ENCODE measurements around the gene YARS2.

Gene YARS2

DNA sequence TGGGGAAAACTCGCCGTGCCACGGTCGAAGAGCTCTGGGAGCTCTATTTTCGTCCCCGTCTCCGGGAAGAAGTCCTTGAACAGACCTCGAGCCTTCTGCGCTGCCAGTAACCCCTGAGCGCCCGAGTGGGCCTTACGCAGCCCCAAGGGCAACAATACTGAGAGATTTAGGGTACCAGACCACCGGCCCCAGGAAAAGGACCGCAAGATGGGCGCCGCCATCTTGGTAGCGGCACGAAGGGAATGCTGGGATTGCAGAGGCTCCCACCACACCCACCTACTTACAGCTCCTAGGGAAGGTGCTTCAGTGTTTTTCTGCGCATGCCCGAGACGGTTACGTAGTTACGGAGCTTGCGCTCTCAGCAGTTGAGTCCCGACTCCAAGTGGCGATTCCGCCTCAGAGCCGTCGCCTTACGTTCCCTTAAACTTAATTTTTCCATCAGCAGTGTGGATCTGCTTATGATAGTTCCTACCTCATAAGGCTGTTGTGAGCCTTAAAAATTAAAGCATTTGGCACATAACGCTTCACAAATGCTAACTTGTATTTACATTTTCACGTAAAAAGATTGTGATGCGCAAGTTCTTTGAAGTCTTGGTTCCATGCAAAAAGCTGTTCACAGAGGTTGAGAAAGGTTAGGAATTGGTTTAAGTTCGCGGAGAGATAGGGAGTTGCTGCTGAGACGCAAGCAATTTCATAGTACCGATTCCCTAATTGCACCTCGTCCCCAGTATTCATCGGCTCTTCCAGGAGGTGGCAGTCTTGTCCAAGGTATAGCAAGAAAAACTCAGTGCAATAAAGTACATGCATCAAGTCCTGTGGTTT, at the start of gene YARS2:
Gene YARS2, minus strand, starts transcription at position 244 of the 822 bp plus-strand sequence. Its CDS starts 23 bp downstream, at position 221.
- DNase-seq = peak; percentile 90

DNA sequence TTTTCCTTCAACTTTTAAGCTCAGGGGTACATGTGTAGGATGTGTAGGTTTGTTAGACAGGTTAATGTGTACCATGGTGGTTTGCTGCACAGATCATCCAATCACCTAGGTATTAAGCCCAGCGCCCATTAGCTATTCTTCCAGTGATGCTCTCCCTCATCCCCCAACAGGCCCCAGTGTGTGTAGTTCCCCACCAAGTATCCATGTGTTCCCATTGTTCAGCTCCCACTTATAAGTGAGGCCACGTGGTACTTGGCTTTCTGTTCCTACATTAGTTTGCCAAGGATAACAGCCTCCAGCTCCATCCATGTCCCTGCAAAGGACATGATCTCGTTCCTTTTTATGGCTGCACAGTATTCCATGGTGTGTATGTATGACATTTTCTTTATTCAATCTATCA, 48.6 kb upstream of the YARS2 start:
- no peak for DNase-seq

DNA sequence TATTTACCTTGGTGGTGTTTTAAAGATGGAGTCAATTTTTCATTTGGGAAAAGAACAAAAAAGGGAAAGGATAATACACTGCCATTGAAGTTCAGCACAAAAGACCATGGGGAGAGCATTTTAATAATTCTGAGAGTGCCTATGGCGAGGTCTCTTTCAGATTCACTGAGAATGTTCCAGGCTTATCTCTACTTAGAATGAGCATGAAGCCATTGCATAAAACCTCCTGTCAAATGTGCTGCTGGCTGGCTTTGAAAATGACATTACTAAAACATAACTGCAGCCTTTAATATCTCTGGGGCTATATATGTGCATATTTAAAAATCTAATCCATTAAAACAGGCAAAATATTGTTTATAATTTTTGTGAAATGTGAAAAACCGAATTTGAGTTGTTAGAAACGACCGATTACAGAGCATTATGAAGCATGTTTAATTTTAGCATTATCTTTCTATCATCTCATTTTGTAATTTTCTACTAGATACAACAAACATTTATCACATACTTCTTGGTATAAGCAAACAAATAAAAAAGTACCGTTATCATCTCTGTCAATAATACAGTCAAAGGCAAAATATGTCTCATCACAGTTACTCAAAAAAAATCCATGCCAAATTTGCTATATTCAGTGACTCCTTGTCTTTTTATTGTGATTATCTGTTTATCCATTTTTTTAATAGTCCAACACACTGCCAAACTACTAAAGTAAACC, 45.7 kb upstream of the YARS2 start:
- no peak for DNase-seq

DNA sequence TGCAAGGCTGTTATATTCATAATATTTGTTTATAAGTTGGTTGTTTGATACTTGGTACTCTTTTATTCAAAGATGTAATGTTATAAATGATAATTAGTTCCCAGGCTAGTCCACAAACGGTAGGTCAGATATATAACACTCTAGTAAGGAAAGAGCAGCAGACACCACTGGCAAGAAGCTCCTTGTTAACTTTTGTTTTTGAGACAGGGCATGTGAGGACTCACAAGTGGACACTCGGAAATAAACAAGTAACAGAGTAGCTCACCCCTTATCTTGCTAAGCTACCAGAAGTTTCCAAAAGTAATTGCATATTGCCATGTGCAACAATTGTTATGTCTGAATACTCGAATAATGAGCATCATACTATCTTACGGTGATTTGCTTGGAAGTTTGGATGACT, 38.6 kb upstream of the YARS2 start:
- DNase-seq = no peak

DNA sequence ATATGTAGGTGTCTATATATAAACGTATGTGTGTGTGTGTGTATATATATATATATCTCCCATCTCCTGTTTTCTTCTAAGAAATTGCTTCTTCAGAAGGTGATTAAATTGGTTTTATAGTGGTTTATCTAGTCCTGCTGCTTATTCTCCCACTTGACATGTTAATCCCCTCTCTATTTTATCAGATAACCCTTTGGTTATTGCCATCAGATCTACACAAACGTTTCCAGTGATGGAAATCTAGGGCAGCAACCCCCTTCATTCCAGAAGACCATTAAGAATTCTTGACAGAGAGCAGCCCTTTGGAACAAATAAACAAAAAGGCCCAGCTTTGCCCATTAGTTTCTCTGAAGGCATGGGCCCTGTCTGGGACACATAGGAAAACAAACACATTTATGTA, 34.2 kb upstream of the YARS2 start:
- no peak for DNase-seq

DNA sequence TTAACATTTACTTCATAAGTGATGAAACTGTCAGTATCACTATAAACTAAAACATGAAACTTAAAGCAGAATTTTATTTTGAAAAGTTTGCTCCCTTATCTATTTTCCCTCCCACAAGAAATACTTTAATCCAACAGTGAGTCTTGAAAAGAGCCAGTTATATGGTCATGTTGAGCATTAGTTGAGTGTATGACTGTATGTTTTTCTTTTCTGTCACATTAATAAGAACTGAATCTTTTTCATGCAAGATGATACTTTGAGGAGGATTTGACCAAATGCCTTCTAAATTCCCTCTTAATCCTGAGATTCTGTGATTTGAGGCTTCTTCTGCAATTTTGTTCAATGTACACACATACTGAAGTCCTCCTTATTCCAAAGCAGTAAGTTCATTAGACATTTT, 33.7 kb upstream of the YARS2 start:
- DNase-seq = no peak

DNA sequence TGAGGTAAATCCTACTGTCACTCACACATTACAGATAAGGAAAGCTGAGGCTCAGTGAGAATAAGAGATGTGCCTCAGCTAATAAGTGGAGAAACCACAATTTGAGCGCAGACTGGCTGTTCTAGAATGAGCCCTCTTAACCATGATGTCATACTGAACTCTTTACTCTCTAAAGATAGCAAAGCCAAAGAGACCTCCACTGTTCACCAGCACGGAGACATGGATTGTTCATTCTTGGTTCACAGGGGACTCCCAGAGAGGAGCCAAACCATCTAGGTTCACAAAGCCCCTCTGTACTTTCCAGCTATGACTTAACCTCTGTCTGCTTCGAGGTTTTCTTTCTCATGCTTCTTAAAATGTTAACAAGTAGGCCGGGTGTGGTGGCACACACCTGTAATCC, 32.7 kb upstream of the YARS2 start:
- no peak for DNase-seq

DNA sequence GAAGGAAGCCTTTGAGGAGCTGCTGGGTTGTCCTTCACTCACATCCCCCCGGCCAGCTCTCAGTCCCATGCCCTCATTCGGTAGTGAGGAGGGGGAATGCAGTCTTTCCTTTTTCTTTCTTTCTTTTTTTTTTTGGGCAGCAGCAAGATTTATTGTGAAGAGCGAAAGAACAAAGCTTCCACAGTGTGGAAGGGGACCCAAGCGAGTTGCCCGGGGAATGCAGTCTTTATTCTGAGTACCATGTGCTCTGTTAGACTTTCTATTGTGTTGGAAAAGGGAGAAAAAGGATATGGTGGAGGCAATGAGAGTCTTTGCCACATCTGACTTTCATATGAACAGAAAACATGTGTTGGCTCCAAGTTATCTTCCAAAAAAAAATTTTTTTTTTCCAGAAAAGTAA, 29.9 kb upstream of the YARS2 start:
- no peak for DNase-seq

DNA sequence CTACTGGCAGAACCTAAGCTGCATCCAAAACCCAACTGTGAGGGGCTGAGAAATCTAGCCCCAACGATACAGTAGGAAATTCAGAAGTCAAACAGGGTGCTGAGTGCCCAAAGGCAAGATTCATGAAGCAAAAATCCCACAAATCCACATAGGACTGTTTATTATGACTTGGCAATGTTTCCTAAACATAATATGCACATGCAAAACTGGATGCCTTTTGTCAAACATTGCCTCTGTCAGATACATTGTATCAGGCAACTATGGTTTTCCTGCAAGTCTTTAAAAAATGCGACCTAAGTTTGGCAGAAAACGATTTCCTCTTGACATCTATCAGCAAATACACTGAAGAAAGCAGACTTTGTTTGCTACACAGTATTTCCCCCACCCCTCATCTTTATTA, 27.3 kb upstream of the YARS2 start:
- no peak for DNase-seq

DNA sequence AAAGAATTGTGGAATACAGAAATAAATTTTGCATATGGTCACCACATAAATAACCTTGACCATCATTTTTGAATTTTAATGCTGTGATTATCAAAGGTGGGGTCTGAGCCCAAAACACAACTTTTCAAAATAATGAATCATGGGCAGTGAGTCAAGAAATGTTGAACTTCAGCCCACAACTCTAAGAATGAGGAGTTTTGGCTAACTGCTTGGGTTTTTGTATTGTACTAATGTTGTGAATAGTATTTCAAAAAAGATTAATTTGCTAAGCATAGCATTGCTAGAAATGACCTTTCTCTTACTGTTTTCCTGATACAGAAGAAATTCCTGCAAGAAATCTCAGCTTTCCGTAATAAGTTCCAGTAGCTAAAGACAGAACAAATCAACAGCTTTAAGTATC, 24.4 kb upstream of the YARS2 start:
- no peak for DNase-seq

DNA sequence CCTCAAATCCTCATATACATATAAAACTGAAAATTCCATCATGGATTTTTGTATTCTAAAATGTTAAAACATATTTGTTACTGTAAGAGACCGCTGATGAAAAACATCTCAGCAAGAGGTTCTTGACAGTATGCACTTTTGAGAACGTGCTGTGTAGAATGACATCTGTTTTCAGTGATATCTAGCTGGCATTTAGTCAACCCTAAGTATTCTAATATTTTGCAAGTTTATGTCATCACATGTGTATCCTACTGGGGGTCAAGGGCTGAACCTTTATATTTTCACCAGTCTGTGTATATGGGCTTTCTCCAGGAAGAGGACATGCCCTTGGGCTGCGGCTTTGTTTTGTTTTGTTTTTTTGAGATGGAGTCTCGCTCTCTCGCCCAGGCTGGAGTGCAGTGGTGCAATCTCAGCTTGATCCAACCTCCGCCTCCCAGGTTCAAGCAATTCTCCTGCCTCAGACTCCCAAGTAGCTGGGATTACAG, 22.0 kb upstream of the YARS2 start:
- DNase-seq = no peak

DNA sequence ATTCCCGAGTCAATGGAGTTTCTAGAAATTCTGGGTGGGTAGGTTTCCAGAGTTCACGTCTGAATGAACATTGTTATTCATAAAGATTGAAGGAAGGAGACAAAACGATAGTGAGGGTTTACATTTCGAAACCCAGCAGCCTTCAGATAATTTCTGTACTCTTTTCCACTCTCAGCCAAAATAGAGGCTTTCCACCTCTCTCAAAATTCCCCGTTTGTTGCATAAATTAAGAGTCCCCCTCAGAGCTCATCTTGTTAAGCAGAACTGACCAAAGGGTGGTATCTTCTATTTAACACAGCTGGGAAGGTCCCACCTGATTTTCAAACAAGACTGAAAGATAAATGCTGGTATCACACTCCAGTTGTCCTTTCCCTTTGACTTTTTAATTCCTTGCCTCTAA, 21.5 kb upstream of the YARS2 start:
- DNase-seq = no peak

DNA sequence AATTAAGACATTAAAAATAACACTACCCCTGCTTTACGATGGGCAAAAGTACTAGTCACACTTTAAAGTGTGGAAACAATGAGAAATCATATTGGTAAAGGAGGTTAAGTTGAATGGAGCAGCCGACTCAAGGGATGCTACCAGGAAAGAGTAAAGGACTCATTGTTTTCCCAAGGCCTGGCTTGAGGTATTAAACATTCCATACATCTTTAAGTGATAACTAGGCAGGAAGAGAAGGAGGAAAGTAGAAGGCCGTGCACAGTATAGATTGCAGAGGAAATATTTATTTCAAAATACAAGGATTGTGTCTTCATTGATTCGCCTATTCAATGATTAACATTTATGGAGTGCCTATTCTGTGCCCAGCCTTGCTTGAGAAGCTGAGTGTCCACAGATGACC, 20.6 kb upstream of the YARS2 start:
- no peak for DNase-seq

DNA sequence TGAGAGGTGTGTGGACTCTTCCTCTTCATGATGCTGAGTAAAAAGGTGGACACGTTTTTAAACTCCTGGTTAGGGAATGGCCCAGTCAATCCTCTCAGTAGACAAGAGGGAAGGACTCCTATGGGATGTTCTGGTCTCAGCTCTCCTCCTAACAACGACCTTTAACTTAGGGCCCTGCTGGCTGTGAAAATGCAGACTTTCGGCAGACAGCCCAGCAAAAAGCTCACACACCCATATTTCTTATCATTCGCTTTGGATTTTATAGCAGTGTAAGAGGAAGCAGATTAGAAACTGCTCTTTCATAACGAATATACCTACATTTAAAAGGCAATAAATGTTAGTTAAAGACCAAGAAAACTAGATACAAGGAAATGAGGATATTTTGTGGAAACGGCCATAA, 18.0 kb upstream of the YARS2 start:
- DNase-seq = no peak

DNA sequence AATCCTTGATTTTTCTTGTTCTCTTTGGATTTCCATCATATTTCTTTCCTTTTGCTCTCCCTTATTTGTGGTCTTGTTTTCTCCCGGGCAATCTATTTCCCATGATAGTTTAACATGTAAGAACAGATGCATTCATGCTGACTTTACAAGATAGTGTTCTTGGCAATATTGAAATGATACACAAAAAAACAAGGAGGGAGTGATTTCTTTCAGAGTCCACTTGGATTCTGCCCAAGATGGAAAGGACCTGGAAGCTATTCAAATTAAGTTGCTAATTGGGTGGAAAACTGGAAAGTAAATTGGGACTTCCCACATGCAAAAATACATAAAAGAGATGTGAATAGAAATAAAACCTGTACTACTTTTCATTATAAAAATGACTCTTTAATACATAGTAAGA, 14.4 kb upstream of the YARS2 start:
- DNase-seq = no peak

DNA sequence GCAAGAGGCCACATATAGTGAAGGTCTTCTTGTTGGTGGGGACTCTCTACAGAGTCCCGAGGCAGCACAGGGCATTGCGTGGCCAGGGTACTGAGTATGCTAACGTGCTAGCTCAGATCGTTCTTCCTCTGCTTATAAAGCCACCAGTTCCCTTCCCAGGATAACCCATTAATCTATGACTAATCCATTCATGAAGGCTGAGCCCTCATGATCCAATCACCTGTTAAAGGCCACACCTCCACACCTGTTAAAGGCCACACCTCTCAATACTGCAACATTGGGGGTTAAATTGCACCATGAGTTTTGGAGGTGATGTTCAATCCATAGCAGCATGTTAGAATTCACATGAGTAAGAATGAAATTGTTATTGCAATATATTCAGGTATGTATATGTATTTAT, 12.8 kb upstream of the YARS2 start:
- DNase-seq = no peak

DNA sequence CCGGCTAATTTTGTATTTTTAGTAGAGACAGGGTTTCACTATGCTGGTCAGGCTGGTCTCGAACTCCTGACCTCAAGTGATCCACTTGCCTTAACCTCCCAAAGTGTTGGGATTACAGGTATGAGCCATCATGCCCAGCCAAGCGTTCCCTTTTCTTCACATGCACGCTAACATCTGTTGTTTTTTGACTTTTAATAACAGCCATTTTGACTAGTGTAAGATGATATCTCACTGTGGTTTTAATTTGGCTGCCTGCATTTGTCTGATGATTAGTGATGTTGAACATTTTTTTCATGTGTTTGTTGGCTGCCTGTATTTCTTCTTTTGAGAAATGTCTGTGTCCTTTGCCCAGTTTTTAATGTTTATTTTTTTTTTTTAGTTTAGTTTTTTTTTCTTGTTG, 10.2 kb upstream of the YARS2 start:
- DNase-seq = no peak

DNA sequence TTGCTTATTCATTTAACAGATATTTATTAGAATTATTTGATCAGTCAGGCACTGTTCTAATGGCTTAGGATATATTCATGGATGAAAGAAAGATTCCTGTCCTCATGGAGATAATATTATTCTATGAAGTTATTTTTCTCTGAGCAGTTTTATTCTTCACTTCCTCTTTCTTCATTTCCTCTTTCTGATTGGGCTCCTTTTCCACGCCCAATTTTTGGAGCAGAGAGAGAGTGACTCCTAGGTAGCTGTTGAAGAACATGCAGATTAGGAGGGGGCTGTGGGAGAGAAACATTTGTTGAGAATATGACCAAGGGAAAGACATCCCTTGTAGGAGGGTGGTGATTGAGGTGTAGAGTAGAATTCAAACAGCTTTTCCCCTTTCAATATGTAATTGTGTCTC, 6.0 kb upstream of the YARS2 start:
- no peak for DNase-seq

DNA sequence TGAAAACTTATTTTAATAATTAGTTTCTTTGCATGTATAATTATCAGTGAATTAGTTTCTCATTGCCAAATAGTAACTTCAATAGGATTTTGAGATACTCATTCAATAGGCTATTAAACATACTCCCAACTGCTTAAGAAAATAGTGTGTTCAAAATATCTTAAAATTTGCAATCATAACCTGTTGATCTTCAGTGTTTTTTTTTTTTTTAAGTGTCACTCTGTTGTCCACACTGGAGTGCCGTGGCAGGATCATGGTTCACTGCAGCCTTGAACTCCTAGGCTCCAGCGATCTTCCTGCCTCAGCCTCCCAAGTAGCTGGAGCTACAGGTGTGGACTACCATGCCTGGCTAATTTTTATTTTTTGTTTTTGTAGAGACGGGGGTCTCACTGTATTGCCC, 1.5 kb upstream of the YARS2 start:
- no peak for DNase-seq

DNA sequence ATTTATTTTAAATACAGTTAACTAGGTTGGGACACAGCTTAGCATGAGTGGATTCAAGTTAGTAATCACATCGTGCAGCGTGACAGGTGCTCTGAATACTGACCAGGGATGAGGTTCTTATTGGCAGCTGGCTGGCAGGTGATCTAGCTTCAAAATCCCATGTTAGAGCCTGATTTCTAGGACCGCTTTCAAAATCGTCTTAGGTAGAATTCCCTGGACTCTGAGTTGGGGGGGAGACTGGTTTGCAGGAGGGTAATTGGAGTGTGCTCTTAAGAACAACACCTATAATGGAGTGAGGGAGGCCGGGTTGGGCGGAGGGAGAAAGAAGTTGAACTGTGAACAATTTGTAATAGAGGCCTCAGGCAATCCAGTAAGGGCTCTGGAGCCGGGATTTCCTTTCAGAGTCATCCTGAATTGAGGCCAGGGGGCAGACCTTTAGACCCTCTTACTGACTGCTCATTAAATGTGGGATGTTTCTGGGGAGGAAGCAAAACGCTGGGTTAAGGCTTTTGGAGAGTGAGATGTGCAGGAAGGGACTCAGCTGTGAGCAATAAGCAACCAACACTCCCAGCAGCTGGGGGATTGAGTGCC, 874 bp upstream of the YARS2 start:
- no peak for DNase-seq

DNA sequence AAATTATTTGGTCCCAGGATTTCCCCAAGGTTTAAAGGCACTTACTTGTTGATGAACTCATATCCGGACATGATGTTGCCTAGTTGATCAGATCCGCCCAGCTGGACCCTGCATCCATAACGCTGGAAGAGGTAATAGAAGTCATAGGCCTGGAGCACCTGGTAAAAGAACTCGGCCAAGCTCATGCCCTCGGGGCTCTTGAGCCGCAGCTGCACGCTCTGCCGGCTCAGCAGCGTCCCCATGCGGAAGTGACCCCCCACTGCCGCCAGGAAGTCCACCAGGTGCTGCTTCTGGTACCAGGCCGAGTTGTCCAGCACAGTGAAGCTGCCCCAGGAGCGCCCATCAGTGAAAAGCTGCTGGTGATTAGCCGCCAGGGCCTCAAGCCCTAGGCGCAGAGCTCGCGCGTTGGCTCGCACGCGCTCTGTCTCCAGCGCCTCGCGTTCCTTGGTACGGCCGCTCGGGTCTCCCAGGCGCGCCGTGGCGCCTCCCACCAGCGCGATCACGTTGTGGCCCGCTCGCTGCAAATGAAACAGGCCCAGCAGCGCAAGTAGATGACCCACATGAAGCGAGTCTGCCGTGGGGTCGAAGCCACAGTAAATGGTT, 545 bp downstream of the YARS2 start:
- DNase-seq = peak; percentile 32

DNA sequence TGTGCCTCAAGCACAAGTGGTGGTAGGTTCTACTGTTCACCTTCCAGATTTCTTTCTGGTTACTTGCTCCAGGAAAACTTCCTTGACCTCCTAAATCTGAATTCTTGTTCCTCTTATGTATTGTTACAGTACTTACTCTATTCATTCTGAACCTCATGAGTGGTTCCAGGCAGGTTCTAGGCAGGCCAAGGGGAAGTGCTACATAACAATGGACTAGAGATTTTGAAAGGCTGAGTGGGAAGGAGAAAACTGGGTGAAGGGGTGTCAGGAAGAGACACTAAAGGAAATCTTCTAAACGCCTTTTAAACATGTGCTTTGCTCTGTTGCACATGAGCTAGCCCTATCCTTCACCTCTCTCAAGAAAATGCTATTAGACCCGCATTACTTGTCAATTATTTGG, 1.6 kb downstream of the YARS2 start:
- no peak for DNase-seq

DNA sequence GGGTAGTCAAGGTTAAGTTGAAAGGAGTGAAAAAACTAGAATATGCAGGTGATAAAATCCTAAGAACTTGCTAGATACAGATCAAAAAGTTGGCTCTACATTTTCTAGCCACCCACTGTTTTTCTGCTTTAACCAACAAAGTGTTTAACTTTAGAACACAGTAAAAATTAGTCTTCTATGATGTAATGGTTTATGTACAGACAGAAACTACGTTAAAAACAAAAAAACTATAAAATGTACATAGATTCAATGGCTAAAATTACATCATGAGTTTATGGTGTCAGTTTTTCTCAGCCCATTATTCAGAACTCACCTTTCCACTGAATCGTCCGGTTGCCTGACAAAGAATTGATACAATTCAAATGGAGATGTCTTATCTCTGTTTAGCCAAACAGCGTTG, 2.1 kb downstream of the YARS2 start:
- no peak for DNase-seq

DNA sequence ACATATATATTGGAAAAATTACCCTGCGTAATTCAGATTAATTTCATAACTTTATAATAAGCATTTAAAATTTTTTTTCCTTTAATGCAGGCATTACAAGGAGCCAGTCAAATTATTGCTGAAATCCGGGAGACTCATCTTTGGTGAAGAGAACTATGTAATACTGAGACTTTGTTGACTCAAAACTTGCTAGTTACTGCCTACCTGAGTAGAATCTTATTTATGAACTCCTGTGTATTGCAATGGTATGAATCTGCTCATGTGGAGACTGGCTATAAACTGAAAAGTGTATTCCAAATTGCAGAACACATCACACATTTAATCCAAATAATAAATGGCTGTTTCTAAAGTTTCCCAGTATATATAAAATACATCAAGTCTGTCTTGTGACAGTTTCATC, 12.4 kb downstream of the YARS2 start:
- no peak for DNase-seq
